Activated naive CD4-positive, alpha-beta T cell treated with anti-CD3 and anti-CD28 coated beads, Interleukin-2, amount 50 U/mL, for 24 hours (primary cell): ENCODE data around the gene BIRC2.
A peak's percentile ranks its signal among the peaks of the same experiment; 100 is the strongest.

ENCODE experiments used
- H3K27ac Mint-ChIP-seq: one replicate; pipeline ENCODE4 v1.8.0; 2021; ENCODE audit warnings: mild to moderate bottlenecking, mixed read lengths
- H3K27me3 Mint-ChIP-seq: one replicate; pipeline ENCODE4 v1.8.0; 2021; ENCODE audit warnings: mixed read lengths
- H3K36me3 Mint-ChIP-seq: one replicate; pipeline ENCODE4 v1.8.0; 2021; ENCODE audit warnings: mixed read lengths
- H3K4me1 Mint-ChIP-seq: one replicate; pipeline ENCODE4 v1.8.0; 2021; ENCODE audit warnings: mixed read lengths
- H3K4me3 Mint-ChIP-seq: one replicate; pipeline ENCODE4 v1.8.0; 2021; ENCODE audit warnings: mild to moderate bottlenecking, mixed read lengths
- H3K9me3 Mint-ChIP-seq: one replicate; pipeline ENCODE4 v1.8.0; 2021; ENCODE audit warnings: mixed read lengths

Gene BIRC2

DNA sequence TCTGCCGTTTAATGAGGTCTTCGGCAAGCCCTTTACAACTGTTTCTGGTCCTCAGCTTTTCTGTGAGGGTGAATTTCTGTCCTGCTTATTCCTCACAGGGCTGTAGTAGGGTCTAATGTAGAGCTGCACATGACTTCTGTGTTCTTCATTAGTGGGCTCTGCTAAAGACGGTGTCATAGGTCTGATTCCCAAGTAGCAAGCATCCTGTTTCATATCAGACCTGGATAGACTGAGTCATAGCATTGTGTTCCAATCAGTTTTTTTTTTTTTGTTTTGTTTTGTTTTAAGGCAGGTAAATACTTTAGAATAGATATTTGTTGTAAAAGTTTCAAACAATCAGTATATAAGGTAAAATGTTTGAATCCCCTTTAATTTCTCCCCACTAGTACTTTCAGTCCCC, 35.4 kb downstream of the BIRC2 start:
- peak overlapping the region; percentile 25 for H3K27ac Mint-ChIP-seq
- H3K4me3 Mint-ChIP-seq, result no peak overlapping the region
- no peaks in the 10 kb centered on the region for H3K9me3 Mint-ChIP-seq
- no peaks in the 10 kb centered on the region for H3K27me3 Mint-ChIP-seq
- peaks cover 66% of the 10 kb centered on the region for H3K4me1 Mint-ChIP-seq
- H3K36me3 Mint-ChIP-seq, result peaks cover 29% of the 10 kb centered on the region

DNA sequence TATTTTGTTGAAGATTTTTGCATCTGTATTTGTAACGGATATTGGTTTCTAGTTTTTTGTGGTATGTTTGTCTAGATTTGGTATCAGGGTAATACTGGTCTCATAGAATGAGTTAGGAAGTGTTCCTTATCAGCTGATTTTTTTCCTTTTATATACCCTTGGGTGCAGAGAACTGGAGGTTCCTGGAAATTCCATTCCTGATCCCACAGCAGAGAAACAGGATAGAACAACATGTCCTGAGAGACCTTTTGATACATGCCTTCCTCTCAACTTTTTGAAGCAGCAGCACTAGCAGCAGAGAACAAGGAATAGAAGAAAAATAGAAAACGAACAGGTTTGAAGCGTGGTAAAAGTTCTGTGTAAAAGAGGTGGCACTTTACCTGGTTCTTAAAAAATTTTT, 36.8 kb downstream of the BIRC2 start:
- Mint-ChIP-seq H3K36me3 (peaks cover 29% of the 10 kb centered on the region), H3K27ac (no peak overlapping the region), H3K9me3 (no peaks in the 10 kb centered on the region), H3K4me1 (peaks cover 54% of the 10 kb centered on the region), H3K4me3 (no peak overlapping the region), H3K27me3 (no peaks in the 10 kb centered on the region)

DNA sequence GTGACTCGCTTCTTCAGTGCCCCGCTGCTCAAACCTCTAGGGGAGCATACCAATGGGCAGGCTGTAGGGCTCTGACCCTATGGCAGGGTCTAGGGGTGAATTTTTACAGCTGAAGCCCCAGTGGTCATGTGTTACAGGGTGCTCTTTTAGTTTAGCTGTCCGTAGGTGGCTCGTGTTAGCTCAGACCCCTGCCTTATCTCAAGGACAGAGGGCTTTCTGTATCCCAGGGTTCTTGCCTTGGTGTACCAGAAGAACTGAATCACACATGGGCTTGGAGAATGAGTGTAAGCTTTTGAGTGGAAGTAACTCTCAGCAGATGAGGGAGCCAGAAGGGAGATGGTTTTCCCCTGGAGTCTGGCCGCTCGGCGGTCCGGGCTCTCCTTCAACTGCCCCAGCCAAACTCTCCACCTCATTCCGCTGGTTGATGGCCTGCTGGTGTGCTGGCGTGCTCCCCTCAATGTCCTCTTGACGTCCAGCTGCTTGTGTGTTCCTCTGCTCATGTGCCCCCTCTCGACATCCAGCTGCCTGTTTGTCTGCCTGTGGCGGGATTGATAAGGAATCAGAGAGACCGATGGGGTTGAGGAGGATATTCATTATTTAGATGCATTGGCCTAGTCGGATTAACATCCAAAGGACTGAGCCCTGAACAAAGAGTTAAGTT, 37.5 kb downstream of the BIRC2 start:
- Mint-ChIP-seq H3K4me1 (peaks cover 49% of the 10 kb centered on the region), H3K27me3 (no peaks in the 10 kb centered on the region), H3K9me3 (no peaks in the 10 kb centered on the region), H3K36me3 (peaks cover 29% of the 10 kb centered on the region), H3K4me3 (no peak overlapping the region), H3K27ac (no peak overlapping the region)

DNA sequence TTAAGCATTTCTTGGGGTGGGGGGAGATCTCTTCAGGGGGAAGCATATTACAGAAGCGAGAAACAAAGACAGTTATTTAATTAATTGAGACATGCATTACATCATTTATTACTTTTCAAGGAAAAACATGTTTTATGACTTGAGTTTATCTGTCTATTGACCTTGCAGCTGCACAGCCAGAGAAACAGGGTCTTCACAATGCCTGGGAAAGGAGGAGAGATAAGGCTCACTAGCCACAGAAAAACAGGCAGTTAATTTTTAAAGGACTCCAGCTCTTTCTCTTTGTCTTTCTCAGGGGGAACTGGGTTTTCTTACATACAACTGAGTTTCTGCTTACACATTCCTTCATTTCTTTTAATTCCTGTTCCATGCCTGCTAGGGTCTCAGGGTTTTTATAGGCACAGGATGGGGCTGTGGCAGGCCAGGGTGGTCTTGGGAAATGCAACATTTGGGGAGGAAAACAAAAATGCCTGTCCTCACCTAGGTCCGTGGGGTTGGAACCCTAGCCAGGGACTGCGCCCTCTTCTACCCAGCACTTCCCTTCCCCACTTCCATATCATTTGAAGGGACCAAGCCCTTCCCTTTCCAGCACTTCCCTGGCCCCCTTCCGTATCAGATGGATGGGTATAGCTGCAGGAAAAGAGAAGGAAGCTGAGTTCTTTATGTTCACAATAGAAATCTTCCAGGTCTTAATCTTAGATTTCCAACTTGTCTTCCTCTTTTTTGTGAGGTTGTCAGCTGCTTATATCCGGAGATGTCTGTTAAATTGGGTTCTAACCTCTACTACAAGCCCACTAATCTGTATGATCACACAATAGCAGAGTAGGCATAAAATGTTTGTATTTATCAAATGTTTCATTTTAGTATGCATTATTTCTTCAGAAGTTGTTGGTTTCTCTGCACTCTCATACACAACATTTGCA, 38.3 kb downstream of the BIRC2 start:
- Mint-ChIP-seq H3K27me3 (no peaks in the 10 kb centered on the region), H3K4me3 (no peak overlapping the region), H3K27ac (peak overlapping the region; percentile 38), H3K4me1 (peaks cover 52% of the 10 kb centered on the region), H3K36me3 (peaks cover 28% of the 10 kb centered on the region), H3K9me3 (no peaks in the 10 kb centered on the region)

DNA sequence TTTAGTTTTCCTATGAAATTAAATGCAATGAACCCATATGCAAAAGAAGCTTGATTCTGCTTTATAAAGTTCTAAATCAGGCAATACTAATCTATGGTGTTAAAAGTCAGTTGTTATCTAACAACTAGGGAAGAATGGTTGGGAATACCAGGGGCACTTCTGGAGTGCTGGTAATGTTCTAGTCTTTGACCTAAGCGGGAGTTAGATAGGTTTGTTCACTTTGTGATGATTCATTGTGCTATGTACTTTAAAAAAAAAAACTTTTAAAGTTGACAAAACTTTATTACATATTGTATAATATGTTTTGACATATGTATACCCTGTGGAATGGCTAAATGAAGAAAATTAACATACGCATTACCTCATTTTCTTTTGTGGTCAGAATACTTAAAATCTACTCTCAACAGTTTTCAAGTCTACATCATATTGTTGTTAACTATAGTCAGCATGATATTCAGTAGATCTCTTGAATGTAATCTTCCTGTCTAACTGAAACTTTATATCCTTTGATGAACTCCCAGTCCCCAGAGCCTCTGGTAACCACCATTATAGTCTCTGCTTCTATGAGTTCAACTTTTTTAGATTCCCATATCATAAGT, 39.2 kb downstream of the BIRC2 start:
- Mint-ChIP-seq H3K4me3 (no peak overlapping the region), H3K27me3 (no peaks in the 10 kb centered on the region), H3K27ac (no peak overlapping the region), H3K4me1 (peaks cover 60% of the 10 kb centered on the region), H3K9me3 (no peaks in the 10 kb centered on the region), H3K36me3 (peaks cover 27% of the 10 kb centered on the region)

DNA sequence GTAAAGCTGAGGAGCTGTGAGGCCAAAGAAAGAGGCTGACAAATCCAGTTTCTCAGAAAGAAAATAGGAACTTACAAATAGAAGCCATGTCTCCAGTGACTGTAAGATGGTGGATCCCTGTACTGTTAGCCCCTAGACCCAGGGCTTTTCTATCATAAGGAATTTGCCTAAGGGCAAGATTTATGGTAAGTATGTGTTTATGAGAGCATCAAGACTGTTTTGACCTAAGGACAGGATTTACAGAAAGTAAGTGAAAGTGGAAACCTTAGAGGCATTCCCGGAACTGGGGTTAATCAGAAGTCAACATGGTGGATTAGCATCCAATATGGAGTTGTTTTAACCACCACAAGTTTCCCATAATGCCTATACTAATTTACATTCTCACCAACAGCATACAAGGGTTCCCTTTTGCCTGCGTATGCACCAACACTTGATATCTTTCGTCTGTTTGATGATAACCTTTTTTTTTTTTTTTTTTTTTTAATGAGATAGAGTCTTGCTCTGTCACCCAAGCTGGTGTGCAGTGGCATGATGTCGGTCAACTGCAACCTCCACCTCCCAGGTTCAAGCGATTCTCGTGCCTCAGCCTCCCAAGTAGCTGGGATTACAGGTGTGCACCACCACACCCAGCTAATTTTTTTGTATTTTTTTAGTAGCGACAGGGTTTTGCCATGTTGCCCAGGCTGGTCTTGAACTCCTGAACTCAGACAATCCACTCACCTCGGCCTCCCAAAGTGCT, 40.2 kb downstream of the BIRC2 start:
- H3K27ac Mint-ChIP-seq, result peak overlapping the region; percentile 30
- no peaks in the 10 kb centered on the region for H3K9me3 Mint-ChIP-seq
- H3K36me3 Mint-ChIP-seq, result peaks cover 24% of the 10 kb centered on the region
- H3K4me3 Mint-ChIP-seq, result no peak overlapping the region
- no peaks in the 10 kb centered on the region for H3K27me3 Mint-ChIP-seq
- peaks cover 57% of the 10 kb centered on the region for H3K4me1 Mint-ChIP-seq

DNA sequence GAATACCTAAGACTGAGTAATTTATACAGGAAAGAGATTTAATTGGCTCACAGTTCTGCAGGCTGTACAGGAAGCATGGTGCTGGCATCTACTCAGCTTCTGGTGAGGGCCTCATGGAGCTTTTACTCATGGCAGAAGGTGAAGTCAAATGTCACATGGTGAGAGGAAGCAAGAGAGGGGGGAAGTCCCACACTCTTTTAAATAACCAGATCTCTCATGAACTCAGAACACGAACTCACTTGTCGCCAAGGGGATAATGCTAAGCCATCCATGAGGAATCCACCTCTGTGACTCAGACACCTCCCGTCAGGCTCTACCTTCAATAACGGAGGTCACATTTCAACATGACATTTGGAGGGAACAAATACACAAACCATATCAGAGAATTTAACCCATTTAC, 42.2 kb downstream of the BIRC2 start:
- no peaks in the 10 kb centered on the region for H3K9me3 Mint-ChIP-seq
- H3K27ac Mint-ChIP-seq, result no peak overlapping the region
- H3K27me3 Mint-ChIP-seq, result no peaks in the 10 kb centered on the region
- H3K36me3 Mint-ChIP-seq, result peaks cover 24% of the 10 kb centered on the region
- peaks cover 51% of the 10 kb centered on the region for H3K4me1 Mint-ChIP-seq
- H3K4me3 Mint-ChIP-seq, result no peak overlapping the region

DNA sequence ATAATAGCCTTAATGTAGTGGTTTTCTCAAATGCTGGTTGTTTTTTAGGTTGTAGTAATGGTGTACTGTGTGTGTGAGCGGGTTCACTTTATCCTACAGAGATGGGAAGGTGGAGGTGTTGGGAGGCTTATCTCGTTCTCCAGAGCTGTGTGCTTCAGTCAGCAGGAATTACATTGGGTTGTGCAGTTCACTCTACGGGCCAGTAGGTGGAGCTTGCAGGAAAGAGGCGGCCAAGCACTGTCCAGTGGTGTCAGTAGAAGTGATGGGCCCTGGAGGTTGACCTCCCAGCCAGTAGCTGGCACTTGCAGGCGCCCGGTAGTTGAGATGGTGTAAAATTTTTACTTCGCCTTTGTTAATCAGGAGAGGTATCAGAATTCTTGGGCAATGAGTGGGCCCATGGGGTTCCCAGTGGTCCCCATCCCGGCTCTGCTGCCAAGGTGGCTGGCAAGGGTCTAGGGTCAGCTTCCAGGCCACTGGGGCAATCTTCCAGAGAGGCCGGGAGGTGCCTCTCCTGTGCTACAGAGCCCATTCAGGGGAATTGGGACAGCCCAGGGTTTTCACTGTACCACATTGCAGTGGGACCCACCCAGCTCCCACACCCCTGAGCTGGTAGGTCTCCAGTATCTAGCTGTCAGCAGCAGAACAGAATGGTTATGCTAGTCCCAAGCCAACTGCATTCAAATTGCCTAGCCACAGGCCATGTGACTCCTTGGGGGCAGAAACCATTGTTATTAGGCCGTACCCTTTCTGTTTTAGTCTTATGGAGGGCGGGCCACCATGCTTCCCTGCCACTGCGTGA, 43.9 kb downstream of the BIRC2 start:
- H3K9me3 Mint-ChIP-seq, result no peaks in the 10 kb centered on the region
- peaks cover 20% of the 10 kb centered on the region for H3K36me3 Mint-ChIP-seq
- no peaks in the 10 kb centered on the region for H3K27me3 Mint-ChIP-seq
- no peak overlapping the region for H3K4me3 Mint-ChIP-seq
- peaks cover 41% of the 10 kb centered on the region for H3K4me1 Mint-ChIP-seq
- H3K27ac Mint-ChIP-seq, result peak overlapping the region; percentile 66

DNA sequence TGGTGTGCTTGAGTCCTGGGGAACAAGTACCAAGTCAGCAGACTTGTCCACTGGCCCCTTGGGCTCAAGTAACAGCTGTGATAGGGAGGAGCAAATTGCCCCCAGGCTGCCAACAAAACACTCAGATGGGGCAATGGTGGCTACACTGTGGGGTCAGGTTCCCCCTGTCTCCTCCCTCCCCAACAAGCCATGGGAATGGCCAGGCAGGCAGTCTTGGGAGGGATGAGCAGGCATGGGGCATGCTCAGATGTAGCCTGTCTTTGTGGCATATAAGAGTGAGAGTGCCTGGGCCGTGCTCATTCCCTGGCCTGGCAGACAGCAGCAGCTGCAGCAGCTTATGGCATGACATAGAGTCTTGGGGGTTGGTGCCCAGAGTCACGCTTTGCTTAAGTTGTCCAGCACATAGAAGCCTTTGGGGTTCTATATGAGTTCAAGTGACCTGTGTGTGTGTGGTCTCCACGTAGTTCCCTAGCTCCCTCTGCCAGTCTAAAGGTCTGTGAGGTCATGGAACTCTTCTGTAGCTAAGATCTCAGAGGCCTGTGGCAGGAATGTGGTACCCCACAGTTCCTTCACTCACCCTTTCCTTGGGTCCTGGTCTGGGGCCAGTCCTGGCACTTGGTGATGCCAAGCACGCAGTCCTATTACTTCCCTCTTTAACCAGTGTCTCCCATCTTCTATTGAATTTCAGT, 44.7 kb downstream of the BIRC2 start:
- H3K4me3 Mint-ChIP-seq, result no peak overlapping the region
- no peaks in the 10 kb centered on the region for H3K9me3 Mint-ChIP-seq
- H3K4me1 Mint-ChIP-seq, result peaks cover 41% of the 10 kb centered on the region
- peak overlapping the region; percentile 46 for H3K27ac Mint-ChIP-seq
- H3K36me3 Mint-ChIP-seq, result peaks cover 22% of the 10 kb centered on the region
- H3K27me3 Mint-ChIP-seq, result no peaks in the 10 kb centered on the region

DNA sequence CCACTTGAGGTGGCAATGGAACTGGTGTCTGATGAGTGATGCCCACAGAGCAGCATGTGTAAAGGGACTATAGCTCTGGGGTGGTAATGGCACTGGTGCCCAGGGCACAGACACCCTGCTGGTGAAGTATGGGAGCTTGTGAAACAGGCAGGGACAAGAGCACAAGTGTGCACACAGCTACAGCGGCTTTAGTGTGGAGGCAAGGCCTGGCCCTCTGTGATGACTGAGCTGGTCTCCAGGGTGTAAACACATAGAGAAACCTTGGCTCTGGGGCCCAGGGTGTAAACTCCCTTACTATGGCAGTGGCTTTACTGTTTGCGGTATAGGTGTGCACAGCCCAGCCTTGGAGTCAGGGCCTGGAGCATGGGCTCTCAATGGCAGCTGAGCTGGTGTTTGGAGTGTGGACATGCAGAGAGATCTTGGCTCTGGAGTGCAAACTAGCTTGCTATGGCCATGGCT, 46.3 kb downstream of the BIRC2 start:
- Mint-ChIP-seq H3K4me1 (peaks cover 48% of the 10 kb centered on the region), H3K27ac (peak overlapping the region; percentile 41), H3K9me3 (no peaks in the 10 kb centered on the region), H3K27me3 (no peaks in the 10 kb centered on the region), H3K36me3 (peaks cover 16% of the 10 kb centered on the region), H3K4me3 (no peak overlapping the region)

DNA sequence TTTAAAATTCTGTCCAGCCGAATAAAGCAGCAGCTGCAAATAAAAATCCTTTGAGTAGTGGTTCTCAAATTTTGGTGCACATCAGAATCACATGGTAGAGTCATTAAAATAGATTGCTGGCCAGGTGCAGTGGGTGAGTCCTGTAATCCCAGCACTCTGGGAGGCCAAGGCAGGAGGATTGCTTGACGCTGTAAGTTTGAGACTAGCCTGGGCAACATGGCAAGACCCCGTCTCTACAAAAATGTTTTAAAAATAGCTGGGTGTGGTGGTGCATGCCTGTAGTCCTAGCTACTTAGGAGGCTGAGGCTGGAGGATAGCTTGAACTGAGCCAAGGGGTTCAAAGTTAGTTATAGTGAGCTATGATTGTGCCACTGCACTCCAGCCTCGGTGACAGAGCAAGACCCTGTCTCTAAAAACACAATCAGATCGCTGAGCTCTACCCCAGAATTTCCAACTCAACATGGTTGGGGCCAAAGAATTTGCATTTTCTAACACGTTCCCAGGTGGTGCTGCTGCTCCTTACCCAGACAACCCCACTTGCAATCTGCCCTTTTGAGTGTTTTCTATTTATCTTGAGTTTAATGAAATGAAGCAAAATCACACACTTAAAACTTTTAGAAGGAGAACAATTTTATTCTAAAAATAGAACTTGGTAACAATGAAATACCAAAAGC, 48.8 kb downstream of the BIRC2 start:
- H3K4me1 Mint-ChIP-seq, result peaks cover 54% of the 10 kb centered on the region
- H3K27me3 Mint-ChIP-seq, result no peaks in the 10 kb centered on the region
- H3K36me3 Mint-ChIP-seq, result peaks cover 13% of the 10 kb centered on the region
- H3K9me3 Mint-ChIP-seq, result no peaks in the 10 kb centered on the region
- no peak overlapping the region for H3K4me3 Mint-ChIP-seq
- peak overlapping the region; percentile 59 for H3K27ac Mint-ChIP-seq

DNA sequence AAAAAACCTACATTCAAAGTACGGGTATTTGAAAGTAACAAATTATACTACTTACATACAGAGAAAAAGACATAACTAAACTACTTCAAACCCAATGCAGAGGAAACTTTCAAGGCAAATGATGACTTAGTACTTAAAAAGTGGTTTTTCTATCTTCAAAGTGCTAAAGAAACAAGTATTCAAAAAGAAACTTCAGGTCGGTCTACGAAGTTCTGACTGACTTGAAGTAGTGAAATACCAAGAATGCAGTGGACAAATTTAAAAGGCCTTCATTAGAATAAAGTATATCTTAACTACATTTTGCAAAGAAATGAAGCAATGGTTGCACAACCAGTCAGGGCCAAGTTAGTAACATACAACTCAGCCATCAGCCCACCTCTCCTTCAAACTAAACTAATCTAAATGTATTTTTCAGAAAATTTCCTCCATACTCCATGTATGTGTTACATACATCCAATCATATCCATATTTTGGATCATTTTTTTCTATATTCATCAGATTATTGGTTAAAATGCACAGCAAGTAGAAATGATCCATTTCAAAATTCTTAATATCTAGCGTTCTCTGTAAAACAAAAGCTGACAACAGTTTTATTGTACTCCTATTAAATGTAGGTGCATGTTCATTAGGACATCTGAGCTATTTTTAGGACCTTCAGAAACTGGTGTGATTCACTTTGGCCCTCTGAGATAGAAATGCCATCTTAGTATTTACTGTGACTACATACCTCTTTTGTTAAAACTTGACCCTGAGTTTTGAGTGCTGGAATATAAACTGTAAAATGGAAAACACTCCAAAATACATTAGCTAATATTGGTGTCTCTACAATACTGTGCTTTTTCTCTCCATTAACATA, 49.9 kb downstream of the BIRC2 start:
- Mint-ChIP-seq H3K9me3 (no peaks in the 10 kb centered on the region), H3K36me3 (peaks cover 14% of the 10 kb centered on the region), H3K4me1 (peaks cover 53% of the 10 kb centered on the region), H3K27ac (peak overlapping the region; percentile 84), H3K27me3 (no peaks in the 10 kb centered on the region), H3K4me3 (peak overlapping the region; percentile 49)

DNA sequence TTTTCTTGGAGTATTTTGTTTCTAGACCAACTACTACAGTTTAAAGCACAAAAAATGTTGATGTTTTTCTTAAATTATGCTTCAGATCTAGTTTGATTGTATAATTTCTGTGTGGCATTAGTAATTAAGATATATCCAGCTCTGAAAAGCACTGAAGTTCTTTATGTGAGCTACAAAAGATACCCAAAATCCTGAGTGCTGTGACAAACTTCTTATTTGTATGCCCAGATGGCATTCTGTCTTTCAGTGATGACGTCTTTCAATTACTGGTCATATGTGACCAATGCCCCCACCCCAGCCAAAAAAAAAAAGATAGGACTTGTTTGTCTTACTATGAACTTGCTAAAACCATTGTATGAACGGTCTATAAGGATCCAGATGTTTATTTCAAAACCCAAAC, 51.3 kb downstream of the BIRC2 start:
- no peaks in the 10 kb centered on the region for H3K27me3 Mint-ChIP-seq
- H3K27ac Mint-ChIP-seq, result peak overlapping the region; percentile 68
- no peak overlapping the region for H3K4me3 Mint-ChIP-seq
- peaks cover 15% of the 10 kb centered on the region for H3K36me3 Mint-ChIP-seq
- peaks cover 57% of the 10 kb centered on the region for H3K4me1 Mint-ChIP-seq
- H3K9me3 Mint-ChIP-seq, result no peaks in the 10 kb centered on the region
